T-helper 22 cell (primary cell): Measurements from ENCODE around the gene XYLT2.
A peak's percentile ranks its signal among the peaks of the same experiment; 100 is the strongest.

Source experiments
- DNase-seq: peaks from one replicate; pipeline ENCODE4 v3.0.0-alpha.2; 2020; ENCODE audit warnings: low read depth

Gene XYLT2

DNA sequence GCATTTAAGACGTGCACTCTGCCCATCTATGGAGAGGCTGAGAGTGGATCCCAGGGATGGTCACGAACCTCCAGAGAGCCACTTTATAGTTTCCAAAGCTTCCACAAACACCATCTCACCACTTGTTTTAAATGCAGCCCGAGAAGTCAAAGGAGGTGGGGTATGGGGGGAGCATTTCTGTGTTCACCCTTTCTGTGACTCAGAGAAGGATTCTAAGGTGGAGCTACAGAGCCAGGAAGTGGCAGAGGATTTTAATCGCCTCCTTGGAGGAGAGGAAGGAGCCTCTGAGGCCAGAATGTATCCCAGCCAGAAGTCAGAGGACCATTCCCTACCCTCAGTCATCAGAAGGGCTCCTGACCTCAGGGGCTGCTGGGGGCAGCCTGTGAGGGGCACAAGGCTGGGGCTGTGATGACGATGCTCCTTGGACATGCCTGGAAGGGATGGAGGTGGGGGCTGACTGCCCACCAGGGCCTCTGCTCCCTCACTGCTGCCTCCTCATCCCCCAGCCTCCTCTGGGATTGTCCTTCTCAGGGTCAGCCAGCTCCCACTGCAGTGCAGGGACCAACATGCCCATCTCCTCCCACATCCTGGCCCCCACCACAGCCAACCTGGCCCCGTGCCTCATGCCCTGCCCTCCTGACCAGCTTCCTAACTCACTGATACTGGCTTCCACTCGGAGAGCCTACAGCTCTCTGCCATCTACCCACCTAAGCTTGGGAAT, 2.8 kb downstream of the XYLT2 start:
- no peak for DNase-seq

DNA sequence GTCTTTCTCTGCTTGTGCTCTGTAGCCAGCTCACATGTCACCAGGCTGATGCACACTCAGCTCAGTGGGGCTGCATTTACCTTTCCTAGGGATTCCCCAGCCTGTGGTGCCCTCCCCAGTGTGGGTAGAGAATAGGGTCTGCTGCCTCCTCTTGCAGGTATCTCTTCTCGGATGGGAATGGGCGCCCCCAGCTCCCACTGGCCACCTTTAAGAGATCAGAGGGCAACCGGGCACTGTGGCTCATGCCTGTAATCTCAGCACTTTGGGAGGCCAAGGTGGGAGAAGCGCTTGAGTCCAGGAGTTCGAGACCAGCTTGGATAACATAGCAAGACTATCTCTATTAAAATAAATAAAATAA, 3.3 kb downstream of the XYLT2 start:
- no peak for DNase-seq

DNA sequence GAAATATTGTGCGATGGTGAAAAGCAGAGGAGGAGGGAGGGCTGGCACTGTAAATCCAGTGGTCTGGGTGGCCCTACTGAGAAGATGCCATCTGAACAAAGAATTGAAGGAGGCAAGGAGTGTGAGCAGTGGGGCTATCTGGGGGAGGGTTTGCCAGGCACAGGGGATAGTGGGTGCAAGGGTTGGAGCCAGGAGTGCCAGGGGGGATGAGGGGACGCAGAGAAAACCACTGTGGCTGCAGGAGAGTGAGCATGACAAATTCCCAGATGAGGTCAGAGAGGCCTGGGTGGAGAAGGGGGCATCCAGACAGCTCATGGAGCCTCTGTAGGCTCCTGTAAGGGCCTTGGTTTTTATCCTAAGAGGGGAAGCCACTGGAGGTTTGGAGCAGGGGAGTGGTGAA, 4.8 kb downstream of the XYLT2 start:
- no peak for DNase-seq

DNA sequence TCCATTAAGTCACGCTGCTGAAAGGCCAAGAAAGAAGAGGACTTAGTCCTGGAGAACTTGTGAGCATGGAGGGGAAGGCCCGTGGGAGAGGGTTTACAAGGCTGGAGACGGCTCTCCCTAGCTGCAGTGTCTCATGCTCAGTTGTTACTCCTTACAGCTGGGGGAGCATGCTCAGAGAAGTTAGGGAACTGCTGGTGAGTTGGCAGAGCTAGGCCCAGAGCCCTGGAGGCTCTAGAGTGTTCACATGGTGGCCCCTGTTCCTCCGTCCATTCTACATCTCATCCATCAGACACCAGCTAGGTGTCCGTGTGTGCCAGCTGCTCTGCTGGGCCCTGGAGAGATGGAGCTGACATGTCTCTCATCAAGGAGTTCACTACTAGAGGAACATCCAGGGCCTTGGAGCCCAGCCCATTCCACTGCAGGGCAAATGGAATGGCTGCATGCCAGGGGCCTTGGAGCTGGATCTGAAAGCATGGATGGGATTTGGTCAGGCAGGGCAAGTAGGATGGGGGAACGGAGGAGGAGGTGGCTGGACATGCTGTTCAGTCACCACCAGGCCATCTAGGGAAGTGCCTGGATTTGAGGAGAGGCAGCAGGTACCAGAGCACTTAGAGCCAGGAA, 6.3 kb downstream of the XYLT2 start:
- DNase-seq = no peak

DNA sequence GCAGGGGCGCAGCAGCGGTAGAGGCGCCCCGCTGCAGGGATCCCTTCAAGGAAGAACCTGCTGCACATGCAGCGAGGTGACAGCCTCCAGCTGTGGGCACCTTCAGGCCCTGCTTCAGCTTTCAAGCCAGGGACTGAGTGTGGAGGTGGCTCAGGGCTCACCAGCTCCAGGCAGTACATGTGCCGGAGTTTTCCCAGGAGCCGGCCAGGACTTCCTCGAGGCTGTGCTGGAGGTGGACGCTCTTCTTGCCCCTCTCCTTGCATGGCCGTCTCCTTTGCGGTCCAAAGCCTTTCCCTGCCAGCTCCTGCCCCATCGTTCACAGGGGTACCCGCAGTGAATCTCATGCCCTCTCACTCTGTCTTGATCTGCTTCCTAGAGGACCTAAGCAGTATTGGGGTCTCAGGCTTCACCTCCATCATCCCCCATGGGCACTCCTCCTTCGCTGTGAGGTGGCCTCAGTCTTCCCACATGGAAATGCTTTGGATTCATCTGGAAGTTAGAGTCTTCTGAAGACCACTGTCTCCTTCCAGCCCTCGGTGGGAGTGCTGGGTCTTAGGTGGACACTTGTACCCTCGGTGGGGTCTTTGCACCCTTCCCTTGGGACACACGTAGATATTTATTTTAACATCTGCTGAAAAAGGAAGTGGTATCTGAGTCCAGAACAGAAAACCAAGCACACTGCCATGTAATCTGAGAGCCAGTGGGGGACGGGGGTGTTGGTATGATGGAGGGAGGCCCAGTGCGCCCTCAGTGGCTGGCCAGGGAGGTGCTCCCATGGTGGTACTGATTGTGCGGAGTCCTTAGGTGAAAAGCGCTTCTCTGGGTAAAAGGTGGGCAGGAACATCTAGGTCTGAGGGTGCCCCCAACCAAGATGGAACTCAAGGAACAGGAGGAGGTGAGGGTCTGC, 7.0 kb downstream of the XYLT2 start:
- no peak for DNase-seq

DNA sequence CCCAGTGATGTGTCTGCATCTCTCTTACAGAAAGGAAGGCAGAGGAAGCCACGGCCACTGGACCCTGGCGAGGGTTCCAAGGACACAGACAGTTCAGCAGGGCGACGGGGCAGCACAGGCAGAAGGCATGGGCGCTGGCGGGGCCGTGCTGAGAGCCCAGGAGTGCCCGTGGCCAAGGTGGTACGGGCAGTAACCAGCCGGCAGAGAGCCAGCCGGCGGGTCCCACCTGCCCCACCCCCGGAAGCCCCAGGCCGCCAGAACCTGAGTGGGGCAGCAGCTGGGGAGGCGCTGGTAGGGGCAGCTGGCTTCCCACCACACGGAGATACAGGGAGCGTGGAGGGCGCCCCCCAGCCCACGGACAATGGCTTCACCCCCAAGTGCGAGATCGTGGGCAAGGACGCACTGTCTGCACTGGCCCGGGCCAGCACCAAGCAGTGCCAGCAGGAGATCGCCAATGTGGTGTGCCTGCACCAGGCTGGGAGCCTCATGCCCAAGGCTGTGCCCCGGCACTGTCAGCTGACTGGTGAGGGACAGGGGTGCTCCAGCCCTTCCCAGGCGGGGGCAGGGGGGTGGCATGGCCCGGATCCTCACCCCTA, 7.8 kb downstream of the XYLT2 start:
- no peak for DNase-seq

DNA sequence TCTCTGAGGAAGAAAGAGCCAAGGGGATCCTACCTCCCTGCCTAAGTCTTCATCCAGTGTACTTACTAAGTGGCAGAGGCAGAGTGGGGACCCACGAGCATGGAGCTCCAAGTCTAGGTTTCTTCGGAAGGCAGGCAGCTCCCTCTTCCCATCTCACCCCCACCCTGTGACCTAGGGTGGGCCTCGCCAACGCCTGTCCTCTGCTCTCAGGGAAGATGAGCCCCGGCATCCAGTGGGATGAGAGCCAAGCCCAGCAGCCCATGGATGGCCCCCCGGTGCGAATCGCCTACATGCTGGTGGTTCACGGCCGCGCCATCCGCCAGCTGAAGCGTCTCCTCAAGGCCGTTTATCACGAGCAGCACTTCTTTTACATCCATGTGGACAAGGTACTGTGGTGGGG, 8.3 kb downstream of the XYLT2 start:
- DNase-seq = no peak

DNA sequence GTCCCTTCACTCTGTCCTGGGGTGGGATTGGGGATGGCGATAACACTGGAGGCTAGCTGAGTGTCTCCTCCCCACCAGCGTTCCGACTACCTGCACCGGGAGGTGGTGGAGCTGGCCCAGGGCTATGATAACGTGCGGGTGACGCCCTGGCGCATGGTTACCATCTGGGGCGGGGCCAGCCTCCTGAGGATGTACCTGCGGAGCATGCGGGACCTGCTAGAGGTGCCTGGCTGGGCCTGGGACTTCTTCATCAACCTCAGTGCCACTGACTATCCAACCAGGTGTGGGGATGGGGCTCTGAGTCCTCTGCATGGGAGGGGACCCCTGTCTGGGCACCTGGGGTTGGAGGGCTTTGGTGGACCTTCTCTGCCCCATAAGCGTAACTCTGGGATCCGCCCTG, 8.8 kb downstream of the XYLT2 start:
- DNase-seq = no peak

DNA sequence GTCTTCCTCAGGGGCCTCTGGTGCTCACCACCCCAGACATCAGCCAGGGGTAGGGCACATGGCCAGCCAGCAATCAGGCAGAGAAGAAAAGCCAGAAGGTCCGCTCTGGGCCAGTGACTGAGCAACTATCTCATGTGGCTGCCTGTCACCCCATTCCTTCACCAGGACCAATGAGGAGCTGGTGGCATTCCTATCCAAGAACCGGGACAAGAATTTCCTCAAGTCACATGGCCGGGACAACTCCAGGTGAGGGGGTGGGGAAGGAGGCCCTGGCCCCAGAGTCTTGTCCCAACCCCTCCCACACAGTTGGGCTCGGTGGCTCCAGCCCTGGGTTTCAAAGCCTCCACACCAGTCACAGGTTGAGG, 9.4 kb downstream of the XYLT2 start:
- no peak for DNase-seq

DNA sequence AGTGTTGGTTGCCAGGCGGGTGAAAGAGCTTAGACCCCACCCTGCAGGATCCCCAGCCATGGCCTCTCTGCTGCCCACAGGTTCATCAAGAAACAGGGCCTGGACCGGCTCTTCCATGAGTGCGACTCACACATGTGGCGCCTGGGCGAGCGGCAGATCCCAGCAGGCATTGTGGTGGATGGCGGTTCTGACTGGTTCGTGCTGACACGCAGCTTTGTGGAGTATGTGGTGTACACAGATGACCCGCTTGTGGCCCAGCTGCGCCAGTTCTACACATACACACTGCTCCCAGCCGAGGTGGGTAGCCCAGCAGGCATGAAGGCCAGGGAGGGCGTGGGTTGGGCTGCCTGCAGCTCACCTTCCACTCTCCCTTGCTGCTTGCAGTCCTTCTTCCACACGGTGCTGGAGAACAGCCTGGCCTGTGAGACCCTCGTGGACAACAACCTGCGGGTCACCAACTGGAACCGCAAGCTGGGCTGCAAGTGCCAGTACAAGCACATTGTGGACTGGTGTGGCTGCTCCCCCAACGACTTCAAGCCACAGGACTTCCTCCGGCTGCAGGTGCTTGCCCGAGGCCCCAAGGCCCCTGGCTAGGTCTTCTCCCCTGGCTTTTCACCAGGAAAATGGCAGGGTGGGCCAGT, 9.9 kb downstream of the XYLT2 start:
- DNase-seq = no peak

DNA sequence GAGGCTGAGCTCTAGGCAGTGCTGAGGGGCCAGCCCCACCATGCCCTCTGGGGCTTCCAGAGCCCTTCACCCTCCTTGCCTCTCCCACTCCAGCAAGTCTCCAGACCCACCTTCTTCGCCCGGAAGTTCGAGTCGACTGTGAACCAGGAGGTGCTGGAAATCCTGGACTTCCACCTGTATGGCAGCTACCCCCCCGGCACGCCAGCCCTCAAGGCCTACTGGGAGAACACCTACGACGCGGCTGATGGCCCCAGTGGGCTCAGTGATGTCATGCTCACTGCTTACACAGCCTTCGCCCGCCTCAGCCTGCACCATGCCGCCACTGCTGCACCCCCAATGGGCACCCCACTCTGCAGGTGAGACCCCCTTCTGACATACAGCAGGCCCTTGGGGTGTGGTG, 10.5 kb downstream of the XYLT2 start:
- no peak for DNase-seq

DNA sequence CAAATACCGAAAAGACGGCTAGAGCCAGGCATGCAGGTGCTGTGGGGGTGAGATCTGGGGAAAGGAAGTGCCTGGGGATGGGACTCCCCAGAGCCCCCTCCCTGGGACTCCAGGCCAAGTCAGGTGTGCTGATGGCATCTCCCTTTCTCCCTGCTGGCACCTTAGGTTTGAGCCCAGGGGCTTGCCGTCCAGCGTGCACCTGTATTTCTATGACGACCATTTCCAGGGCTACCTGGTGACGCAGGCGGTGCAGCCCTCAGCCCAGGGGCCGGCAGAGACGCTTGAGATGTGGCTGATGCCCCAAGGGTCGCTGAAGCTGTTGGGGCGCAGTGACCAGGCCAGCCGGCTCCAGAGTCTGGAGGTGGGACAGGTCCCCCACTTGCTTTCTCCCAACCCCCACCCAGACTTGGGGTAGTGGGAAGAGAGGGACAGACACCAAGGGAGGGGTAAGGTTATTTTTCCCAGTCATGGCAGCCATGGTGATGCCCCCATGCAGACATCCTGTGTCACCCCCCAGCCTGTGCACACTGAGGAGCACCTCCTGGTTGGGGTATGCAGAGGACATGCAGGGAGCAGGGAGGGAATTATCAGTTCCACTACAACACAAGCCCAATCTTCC, 11.1 kb downstream of the XYLT2 start:
- no peak for DNase-seq

DNA sequence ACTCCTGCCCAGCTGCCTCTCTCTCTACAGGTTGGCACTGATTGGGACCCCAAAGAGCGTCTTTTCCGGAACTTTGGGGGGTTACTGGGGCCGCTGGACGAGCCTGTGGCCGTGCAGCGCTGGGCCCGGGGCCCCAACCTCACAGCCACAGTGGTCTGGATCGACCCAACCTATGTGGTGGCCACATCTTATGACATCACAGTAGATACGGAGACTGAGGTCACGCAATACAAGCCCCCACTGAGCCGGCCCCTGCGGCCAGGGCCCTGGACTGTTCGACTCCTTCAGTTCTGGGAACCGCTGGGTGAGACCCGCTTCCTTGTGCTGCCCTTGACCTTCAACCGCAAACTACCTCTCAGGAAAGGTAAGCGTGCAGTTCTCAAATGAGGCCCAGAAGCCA, 12.3 kb downstream of the XYLT2 start:
- DNase-seq = no peak

DNA sequence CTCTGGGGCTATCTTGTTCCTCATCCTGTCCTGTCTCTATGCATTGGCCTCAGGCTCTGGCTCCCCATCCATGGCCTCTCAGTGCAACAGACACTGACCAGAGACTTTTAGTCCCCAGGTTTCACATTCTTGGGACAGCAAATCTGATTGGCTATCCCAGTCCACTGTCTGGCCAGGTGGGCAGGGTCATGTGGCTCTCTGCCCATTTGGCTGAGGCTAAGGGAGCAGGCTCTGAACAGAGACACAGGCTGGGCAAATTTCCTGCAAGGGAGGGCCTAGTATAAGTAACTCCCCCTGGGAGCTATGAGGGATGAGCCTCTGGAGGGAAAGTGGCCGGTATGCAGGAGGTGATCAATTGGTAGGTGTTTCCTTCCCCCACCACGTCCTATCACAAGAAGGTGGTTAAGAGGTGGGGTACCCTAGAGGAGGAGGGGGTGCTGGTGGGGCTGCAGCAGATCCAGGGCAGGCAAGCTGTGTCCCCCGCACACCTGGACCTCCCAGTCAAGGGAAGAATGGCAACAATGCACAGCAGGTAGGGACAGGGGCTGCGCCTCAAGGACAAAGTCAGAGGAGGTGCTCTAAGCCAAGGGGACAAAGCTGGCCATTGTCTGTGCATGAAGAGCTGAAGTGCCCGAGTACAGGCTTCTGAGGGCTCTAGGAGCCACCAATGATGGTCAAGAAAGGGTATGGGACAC, 13.2 kb downstream of the XYLT2 start:
- DNase-seq = no peak

DNA sequence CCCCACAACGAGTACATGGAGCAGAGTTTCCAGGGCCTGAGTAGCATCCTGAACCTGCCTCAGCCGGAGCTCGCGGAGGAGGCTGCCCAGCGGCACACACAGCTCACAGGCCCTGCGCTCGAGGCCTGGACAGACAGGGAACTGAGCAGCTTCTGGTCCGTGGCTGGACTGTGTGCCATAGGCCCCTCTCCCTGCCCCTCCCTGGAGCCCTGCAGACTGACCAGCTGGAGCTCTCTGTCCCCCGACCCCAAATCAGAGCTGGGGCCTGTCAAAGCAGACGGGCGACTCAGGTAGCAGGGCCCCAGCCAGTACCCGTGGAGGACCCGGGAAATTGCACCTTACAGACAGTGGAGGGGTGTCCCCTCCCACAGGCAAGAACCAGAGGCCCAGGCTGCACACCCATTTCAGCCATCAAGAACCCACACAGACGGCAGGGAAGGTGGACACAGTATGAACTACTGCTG, 14.1 kb downstream of the XYLT2 start:
- DNase-seq = no peak

DNA sequence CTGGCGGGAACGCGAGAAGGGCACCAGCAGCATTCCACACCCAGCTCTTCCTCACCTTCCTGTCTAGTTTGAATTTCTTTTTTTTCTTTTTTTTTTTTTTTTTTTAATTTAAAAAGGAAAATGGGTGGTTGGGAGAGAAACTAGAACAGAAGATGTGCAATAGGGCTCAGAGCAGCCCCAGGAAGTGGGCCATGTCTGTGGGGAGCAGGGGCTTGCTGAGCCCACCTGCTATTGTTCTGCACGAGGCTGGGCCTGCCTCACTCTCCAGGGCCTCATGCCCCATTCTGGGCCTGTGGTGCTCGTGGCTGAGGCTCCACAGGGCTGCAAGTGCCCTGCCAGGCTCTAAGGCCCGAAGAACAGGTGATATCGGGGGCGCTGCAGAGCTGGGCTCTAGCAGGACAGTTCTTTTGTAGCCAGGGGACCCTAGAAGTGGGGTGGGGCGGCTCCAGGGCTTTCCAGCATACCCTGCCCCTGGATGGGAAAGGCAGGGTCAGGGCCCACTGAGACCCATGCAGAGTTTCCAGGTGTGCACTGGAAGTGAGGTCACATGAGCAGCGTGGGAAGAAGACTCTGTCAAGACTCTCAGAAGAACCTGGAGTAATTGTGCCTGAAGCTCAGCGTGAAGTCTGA, 14.7 kb downstream of the XYLT2 start:
- no peak for DNase-seq

DNA sequence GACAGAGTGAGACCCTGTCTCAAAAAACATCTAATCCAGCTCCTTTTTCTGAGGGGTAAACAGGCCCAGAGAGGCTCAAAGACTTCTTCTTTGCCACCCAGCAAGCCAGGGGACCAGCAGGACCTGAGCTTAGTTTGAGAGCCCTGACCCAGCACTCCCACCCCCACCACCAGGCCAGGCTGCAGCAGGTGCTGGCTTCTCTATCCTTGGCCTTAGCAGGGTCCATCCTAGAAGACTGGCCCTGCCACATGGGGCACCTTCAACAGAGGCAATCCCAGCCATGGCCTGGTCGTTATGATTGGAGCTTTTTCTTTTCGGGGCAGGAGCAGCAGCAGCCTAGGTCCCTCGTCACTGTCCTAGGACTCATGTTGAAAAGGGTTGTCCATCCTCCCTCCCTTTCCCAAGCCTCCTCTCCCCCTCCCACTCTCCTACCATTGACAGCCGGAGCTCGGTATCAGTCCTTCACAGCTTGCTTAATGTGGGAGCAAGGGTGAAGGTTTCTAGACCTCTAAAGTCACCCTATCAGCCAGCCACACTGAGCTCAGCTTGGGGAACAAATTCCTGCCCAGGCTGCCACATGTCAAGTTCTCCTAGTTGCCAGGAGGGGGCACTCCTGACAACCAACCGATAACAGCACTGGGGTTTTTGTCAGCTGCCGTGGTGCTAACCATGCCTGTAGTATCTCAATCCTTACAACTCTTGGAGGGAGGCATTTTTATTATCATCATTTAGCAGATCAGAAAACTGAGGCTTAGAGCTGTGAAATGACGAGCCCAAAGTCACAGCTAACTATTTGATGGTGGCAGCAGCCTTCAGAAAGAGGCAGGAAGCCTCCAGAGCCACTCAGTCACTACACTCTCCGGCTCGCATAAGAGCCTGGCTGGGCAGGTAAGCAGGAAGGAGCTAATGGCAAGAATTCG, 15.9 kb downstream of the XYLT2 start:
- peak; percentile 19 for DNase-seq

DNA sequence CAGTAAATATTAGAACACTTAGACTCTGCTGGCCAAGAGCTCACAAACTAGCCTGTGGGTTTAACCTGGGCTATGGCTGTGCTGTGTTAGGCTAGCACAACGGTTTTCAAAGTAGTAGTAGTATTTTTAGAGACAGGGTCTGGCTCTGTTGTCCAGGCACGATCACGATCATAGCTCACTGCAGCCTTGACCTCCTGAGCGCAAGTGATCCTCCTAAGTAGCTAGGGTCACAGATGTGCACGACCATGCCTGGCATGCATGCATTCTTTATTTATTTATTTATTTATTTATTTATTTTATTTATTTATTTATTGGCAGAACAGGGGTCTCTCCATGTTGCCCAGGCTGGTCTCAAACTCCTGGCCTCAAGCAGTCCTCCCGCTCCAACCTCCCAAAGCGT, 16.7 kb downstream of the XYLT2 start:
- no peak for DNase-seq

DNA sequence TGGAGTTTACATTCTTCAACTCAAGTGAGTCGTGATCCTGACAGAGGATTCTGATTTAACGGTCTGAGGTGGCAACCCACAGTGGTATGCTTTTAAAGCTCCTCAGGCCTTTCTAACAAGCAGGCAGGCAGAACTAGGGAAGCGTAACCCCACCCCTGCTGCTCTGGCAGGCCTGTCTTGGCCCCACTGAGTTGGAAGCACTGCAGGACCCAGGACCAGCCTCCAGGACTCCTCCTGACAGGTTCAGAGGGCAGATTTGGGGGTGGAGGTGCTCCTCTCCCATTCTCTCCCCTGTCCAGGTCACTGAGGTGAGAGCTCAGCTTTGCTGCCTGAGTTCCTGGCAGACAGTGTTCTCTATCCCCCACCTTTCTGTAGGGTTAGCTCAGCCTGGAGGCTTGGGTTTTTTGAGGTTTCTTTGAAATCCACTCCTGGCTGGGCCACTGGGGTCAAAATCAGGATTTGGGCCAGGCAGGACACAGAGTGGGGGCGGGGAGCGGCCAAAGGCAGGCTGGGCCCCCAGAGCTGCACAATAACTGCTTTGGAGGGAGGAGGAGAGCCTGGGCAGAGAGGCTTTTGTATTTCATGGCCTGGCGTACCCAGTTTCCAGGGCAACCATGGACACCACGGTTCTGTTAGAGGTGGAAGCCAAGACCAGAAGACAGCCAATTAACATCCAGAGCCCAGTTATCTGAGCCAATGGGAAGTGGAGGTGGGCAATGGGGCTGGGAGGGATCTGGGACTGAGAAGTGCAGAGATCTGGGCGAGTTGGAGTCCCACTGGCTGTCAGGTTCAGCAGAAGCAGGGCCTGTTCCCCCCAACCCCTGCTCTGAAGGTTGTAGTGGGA, 17.5 kb downstream of the XYLT2 start:
- no peak for DNase-seq
